ENCODE measurements around the gene FGFRL1.

DNA sequence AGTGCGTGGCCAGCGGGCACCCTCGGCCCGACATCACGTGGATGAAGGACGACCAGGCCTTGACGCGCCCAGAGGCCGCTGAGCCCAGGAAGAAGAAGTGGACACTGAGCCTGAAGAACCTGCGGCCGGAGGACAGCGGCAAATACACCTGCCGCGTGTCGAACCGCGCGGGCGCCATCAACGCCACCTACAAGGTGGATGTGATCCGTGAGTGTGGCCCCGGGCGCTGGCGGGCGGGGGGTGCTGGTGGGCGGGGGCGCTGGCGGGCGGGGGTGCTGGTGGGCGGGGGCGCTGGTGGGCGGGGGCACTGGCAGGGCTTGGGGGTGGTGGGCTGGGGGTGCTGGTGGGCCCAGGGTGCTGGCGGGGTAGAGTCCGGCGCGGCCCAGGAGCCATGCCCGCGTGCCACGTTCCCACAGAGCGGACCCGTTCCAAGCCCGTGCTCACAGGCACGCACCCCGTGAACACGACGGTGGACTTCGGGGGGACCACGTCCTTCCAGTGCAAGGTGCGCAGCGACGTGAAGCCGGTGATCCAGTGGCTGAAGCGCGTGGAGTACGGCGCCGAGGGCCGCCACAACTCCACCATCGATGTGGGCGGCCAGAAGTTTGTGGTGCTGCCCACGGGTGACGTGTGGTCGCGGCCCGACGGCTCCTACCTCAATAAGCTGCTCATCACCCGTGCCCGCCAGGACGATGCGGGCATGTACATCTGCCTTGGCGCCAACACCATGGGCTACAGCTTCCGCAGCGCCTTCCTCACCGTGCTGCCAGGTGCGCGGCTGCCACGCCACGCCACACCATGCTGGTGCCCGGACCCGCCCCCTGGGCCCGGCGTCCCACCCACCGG lies 12.7 kb downstream of the FGFRL1 start:
- TF ChIP-seq POLR2A (IDR thresholded peaks at IDR 0.05) (no peak), POLR2AphosphoS5 (IDR thresholded peaks at IDR 0.05) (no peak)
- TF ChIP-seq, protein P1, sequence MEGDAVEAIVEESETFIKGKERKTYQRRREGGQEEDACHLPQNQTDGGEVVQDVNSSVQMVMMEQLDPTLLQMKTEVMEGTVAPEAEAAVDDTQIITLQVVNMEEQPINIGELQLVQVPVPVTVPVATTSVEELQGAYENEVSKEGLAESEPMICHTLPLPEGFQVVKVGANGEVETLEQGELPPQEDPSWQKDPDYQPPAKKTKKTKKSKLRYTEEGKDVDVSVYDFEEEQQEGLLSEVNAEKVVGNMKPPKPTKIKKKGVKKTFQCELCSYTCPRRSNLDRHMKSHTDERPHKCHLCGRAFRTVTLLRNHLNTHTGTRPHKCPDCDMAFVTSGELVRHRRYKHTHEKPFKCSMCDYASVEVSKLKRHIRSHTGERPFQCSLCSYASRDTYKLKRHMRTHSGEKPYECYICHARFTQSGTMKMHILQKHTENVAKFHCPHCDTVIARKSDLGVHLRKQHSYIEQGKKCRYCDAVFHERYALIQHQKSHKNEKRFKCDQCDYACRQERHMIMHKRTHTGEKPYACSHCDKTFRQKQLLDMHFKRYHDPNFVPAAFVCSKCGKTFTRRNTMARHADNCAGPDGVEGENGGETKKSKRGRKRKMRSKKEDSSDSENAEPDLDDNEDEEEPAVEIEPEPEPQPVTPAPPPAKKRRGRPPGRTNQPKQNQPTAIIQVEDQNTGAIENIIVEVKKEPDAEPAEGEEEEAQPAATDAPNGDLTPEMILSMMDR (IDR thresholded peaks at IDR 0.05 in 8 of 11, conservative IDR thresholded peaks at IDR 0.05 in 3 of 11), result no peak

All from spleen (tissue), 7 donors.